WTC11 (cell line): ENCODE data around the gene MZF1. TPM values are rescaled to one million over a fixed set of nuclear protein-coding genes. Genes with fewer than 3 reads are reported as not detected.

Experiments
- ATF3 ChIP-seq: sonication (generic); formaldehyde crosslinking; conservative IDR thresholded peaks from 2 replicates; pipeline ENCODE4 v1.8.1; 2022; ENCODE audit warnings: mild to moderate bottlenecking, missing genetic modification reagents
- CDX4 ChIP-seq: fragments of 250-450 bp; sonication (Bioruptor Pico); IDR thresholded peaks from 2 replicates; pipeline ENCODE4 v1.9.0; 2021; ENCODE audit warnings: moderate library complexity, mild to moderate bottlenecking, inconsistent platforms, borderline replicate concordance
- CREM ChIP-seq: sonication (generic); formaldehyde crosslinking; IDR thresholded peaks from 2 replicates; pipeline ENCODE4 v1.8.1; 2022; ENCODE audit warnings: mild to moderate bottlenecking, missing genetic modification reagents, moderate library complexity
- CTCF ChIP-seq: fragments of 200-600 bp; IDR thresholded peaks from 2 replicates; pipeline ENCODE4 v1.8.0; 2022; ENCODE audit warnings: antibody characterized with exemption
- E2F5 ChIP-seq: sonication (generic); formaldehyde crosslinking; IDR thresholded peaks from 2 replicates; pipeline ENCODE4 v1.8.1; 2022; ENCODE audit warnings: mild to moderate bottlenecking, moderate library complexity, missing genetic modification reagents
- FOXK1 ChIP-seq: sonication (generic); formaldehyde crosslinking; IDR thresholded peaks from 2 replicates; pipeline ENCODE4 v1.8.0; 2022; ENCODE audit warnings: mild to moderate bottlenecking, moderate library complexity, missing genetic modification reagents
- HMGA2 ChIP-seq: fragments of 250-450 bp; sonication (Bioruptor Pico); IDR thresholded peaks from 2 replicates; pipeline ENCODE4 v1.4.0; 2021; ENCODE audit warnings: mild to moderate bottlenecking, moderate library complexity
- HMGXB4 ChIP-seq: sonication (generic); formaldehyde crosslinking; IDR thresholded peaks from 2 replicates; pipeline ENCODE4 v1.8.1; 2023; ENCODE audit warnings: mild to moderate bottlenecking, moderate library complexity, missing genetic modification reagents
- IRF2 ChIP-seq: sonication (generic); formaldehyde crosslinking; IDR thresholded peaks from 2 replicates; pipeline ENCODE4 v1.8.0; 2022; ENCODE audit warnings: low read depth, missing genetic modification reagents, borderline replicate concordance
- MAX ChIP-seq: sonication (generic); formaldehyde crosslinking; IDR thresholded peaks from 2 replicates; pipeline ENCODE4 v1.8.0; 2022; ENCODE audit warnings: mild to moderate bottlenecking, missing genetic modification reagents
- MYBL2 ChIP-seq: sonication (generic); formaldehyde crosslinking; IDR thresholded peaks from 2 replicates; pipeline ENCODE4 v1.8.1; 2023; ENCODE audit warnings: mild to moderate bottlenecking, moderate library complexity, missing genetic modification reagents
- NFE2L1 ChIP-seq: sonication (generic); formaldehyde crosslinking; IDR thresholded peaks from 2 replicates; pipeline ENCODE4 v1.8.1; 2023; ENCODE audit warnings: missing genetic modification reagents
- NR3C1 ChIP-seq: sonication (generic); formaldehyde crosslinking; conservative IDR thresholded peaks from 2 replicates; pipeline ENCODE4 v1.8.1; 2023; ENCODE audit warnings: low read depth, mild to moderate bottlenecking, missing genetic modification reagents
- PRRX2 ChIP-seq: fragments of 250-450 bp; sonication (Bioruptor Pico); IDR thresholded peaks from 2 replicates; pipeline ENCODE4 v1.8.0; 2021; ENCODE audit warnings: mild to moderate bottlenecking
- RELA ChIP-seq: sonication (generic); formaldehyde crosslinking; IDR thresholded peaks from 2 replicates; pipeline ENCODE4 v1.8.1; 2022; ENCODE audit warnings: missing genetic modification reagents, mild to moderate bottlenecking, borderline replicate concordance
- SMAD3 ChIP-seq: sonication (generic); formaldehyde crosslinking; IDR thresholded peaks from 2 replicates; pipeline ENCODE4 v1.8.0; 2022; ENCODE audit warnings: missing genetic modification reagents, mild to moderate bottlenecking, borderline replicate concordance
- SOX15 ChIP-seq: fragments of 250-450 bp; sonication (Bioruptor Pico); IDR thresholded peaks from 2 replicates; pipeline ENCODE4 v1.9.0; 2021; ENCODE audit warnings: mild to moderate bottlenecking
- STAT6 ChIP-seq: sonication (generic); formaldehyde crosslinking; conservative IDR thresholded peaks from 2 replicates; pipeline ENCODE4 v1.8.1; 2023; ENCODE audit warnings: mild to moderate bottlenecking, low read depth, missing genetic modification reagents, moderate library complexity
- ZBTB43 ChIP-seq: sonication (generic); formaldehyde crosslinking; IDR thresholded peaks from 2 replicates; pipeline ENCODE4 v1.8.1; 2023; ENCODE audit warnings: mild to moderate bottlenecking, missing genetic modification reagents
- ZNF219 ChIP-seq: sonication (generic); formaldehyde crosslinking; IDR thresholded peaks from 2 replicates; pipeline ENCODE4 v1.8.0; 2023; ENCODE audit warnings: missing genetic modification reagents, mild to moderate bottlenecking, borderline replicate concordance
- ZNF281 ChIP-seq: sonication (generic); formaldehyde crosslinking; IDR thresholded peaks from 2 replicates; pipeline ENCODE4 v1.8.0; 2023; ENCODE audit warnings: mild to moderate bottlenecking, missing genetic modification reagents
- ZNF396 ChIP-seq: fragments of 250-450 bp; sonication (Bioruptor Pico); IDR thresholded peaks from 2 replicates; pipeline ENCODE4 v1.8.0; 2021; ENCODE audit warnings: mild to moderate bottlenecking, moderate library complexity, borderline replicate concordance
- ZSCAN18 ChIP-seq: fragments of 250-450 bp; sonication (Bioruptor Pico); IDR thresholded peaks from 2 replicates; pipeline ENCODE4 v2.1.2; 2022; ENCODE audit warnings: mild to moderate bottlenecking, moderate library complexity
- total RNA-seq: library from RNA; stranded (reverse); gene quantifications from 3 replicates; pipeline ENCODE4 v1.2.3, GENCODE V29; 2021

MZF1 gene
- total RNA-seq, 1 experiment from 2014 or later = 22.2 TPM

GRCh38 chr19:58513694-58514563, 59.2 kb downstream of the MZF1 start (continued):
- TF ChIP-seq ZNF219 (CRISPR knock-in tag) = no peak
- TF ChIP-seq CTCF = peak; percentile 89
- TF ChIP-seq HMGXB4 = peak; percentile 92; the same call in 1 of the 2 replicates
- no peak for TF ChIP-seq ZSCAN18 (CRISPR knock-in tag)
- TF ChIP-seq IRF2 (CRISPR knock-in tag) = no peak
- peak; percentile 16; the same call in 1 of the 2 replicates for TF ChIP-seq NFE2L1 (CRISPR knock-in tag)
- 0 out of 2 replicates have a peak, but pooled peaks have one; percentile 38 for TF ChIP-seq ZBTB43 (CRISPR knock-in tag)
- peak; percentile 93 for TF ChIP-seq MAX
- no peak; the same call in 1 of the 2 replicates for TF ChIP-seq SMAD3
- no peak; the same call in 1 of the 2 replicates for TF ChIP-seq ZNF281 (CRISPR knock-in tag)
- peak; percentile 72 for TF ChIP-seq FOXK1 (CRISPR knock-in tag)
- TF ChIP-seq SOX15 (CRISPR knock-in tag) = no peak
- TF ChIP-seq NR3C1 (CRISPR knock-in tag) = peak; percentile 88; the same call in 1 of the 2 replicates
- TF ChIP-seq STAT6 = 0 out of 2 replicates have a peak, but pooled peaks have one; percentile 53
- no peak for TF ChIP-seq ZNF396 (CRISPR knock-in tag)
- TF ChIP-seq CREM (CRISPR knock-in tag) = 0 out of 2 replicates have a peak, but pooled peaks have one; percentile 54
- no peak for TF ChIP-seq ATF3 (CRISPR knock-in tag)
- TF ChIP-seq E2F5 = peak; percentile 97
- TF ChIP-seq PRRX2 (CRISPR knock-in tag) = no peak
- peak; percentile 52 for TF ChIP-seq RELA (CRISPR knock-in tag)
- no peak for TF ChIP-seq MYBL2 (CRISPR knock-in tag)
- no peak for TF ChIP-seq HMGA2
- TF ChIP-seq CDX4 (CRISPR knock-in tag) = no peak
